AG04449 (cell line): ENCODE results near the gene SETDB2.

Experiments used
- CTCF ChIA-PET: fragments of 350-600 bp; formaldehyde crosslinking; extraction: SDS; loops from one replicate; lab custom pipeline; 2021; ENCODE audit warnings: antibody characterized with exemption; lab: Yijun Ruan, JAX
- POLR2A ChIA-PET: fragments of 400-600, 350-600 bp; formaldehyde crosslinking; extraction: SDS; loops from one replicate; lab custom pipeline; 2020; ENCODE audit warnings: antibody characterized with exemption, inconsistent platforms; lab: Yijun Ruan, JAX
- DNase-seq: peaks from one replicate; pipeline ENCODE4 v3.0.0-alpha.2; 2010; ENCODE audit warnings: low read depth, low spot score
- H3K4me3 ChIP-seq: 2 replicates; pipeline ENCODE4 v1.5.1; 2011; ENCODE audit warnings: low read depth, mild to moderate bottlenecking, control low read depth, low read length
- TF ChIP-seq, protein P1 (sequence below): IDR thresholded peaks from one replicate; pipeline ENCODE4 v1.5.1; 2011; ENCODE audit warnings: mild to moderate bottlenecking, moderate library complexity, low read length, control low read depth, inconsistent platforms; ENCODE audit not compliant: insufficient read depth; ENCODE audit errors: missing control alignments

SETDB2 gene

DNA sequence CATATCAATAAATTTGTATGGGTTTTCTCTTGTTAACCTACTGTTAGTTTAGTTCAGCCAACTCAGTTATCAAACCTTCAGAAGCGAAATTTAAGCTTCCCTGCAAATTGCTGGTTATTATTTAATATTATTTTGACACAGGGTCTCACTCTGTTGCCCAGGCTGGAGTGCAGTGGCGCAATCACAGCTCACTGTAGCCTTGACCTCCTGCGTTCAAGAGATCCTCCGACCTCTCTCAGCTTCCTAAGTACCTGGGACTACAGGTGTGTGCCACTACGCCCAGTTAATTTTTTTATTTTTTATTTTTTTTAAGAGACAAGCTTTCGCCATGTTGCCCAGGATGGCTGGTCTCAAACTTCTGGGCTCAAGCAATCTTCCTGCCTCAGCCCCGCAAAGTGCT lies 6.4 kb upstream of the SETDB2 start:
- DNase-seq = no peak
- TF ChIP-seq, protein P1, sequence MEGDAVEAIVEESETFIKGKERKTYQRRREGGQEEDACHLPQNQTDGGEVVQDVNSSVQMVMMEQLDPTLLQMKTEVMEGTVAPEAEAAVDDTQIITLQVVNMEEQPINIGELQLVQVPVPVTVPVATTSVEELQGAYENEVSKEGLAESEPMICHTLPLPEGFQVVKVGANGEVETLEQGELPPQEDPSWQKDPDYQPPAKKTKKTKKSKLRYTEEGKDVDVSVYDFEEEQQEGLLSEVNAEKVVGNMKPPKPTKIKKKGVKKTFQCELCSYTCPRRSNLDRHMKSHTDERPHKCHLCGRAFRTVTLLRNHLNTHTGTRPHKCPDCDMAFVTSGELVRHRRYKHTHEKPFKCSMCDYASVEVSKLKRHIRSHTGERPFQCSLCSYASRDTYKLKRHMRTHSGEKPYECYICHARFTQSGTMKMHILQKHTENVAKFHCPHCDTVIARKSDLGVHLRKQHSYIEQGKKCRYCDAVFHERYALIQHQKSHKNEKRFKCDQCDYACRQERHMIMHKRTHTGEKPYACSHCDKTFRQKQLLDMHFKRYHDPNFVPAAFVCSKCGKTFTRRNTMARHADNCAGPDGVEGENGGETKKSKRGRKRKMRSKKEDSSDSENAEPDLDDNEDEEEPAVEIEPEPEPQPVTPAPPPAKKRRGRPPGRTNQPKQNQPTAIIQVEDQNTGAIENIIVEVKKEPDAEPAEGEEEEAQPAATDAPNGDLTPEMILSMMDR = no peak
- ChIA-PET POLR2A (no interaction called here), CTCF (interaction anchor here (0.7 to 3.8 kb wide), 17 partner anchors 9 to 665 kb away, joined by 3 to 115 read pairs (median 6); no protein-coding TSS in a partner anchor)
- H3K4me3 ChIP-seq = no peak overlapping the region

DNA sequence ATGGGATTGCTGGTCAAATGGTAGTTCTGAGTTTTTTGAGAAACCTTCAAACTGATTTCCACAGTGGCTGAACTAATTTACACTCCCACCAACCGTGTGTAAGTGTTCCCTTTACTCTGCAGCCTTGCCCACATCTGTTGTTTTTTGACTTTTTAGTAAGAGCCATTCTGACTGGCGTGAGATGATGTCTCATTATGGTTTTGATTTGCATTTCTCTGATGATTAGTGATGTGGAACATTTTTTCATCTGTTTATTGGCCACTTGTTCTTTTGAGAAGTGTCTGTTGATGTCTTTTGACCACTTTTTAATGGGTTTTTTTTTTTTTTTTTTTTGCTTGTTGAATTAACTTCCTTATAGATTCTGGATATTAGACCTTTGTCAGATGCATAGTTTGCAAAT lies 4.5 kb upstream of the SETDB2 start:
- DNase-seq = no peak
- no peak overlapping the region for H3K4me3 ChIP-seq
- ChIA-PET CTCF (interaction anchor here (1.1 to 7.0 kb wide), 4 partner anchors 138 to 200 kb away, joined by 3 to 46 read pairs (median 4); no protein-coding TSS in a partner anchor), POLR2A (no interaction called here)
- TF ChIP-seq, protein P1 = no peak

- CTCF ChIA-PET = interaction anchor here (1.2 to 7.0 kb wide), 5 partner anchors 140 to 161 kb away, joined by 3 to 46 read pairs (median 4); no protein-coding TSS in a partner anchor
- no peak for DNase-seq
- TF ChIP-seq, protein P1 = no peak
- H3K4me3 ChIP-seq = no peak overlapping the region
- POLR2A ChIA-PET = no interaction called here
These were observed 2.8 kb upstream of the SETDB2 start for GRCh38 chr13:49441312-49441711.

DNA sequence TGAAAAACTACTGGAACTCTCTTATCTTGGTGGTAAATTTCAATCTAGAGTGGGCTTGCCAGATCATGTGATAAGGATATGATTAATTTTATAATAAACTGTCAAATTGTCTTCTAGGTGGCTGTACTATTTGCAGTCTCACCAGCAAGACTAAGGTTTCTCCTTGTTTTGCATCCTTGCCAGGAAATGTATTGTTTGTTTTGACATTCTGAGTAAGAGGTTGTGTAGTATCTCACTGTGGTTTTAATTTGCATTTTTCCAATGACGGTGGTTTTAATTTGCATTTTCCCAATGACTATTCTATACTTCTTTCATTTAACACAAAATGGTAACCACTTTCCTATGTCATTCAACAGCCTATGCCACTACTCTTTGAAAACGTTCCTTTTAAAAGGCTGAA lies 2.2 kb upstream of the SETDB2 start:
- H3K4me3 ChIP-seq = no peak overlapping the region
- TF ChIP-seq, protein P1 = no peak
- ChIA-PET POLR2A (no interaction called here), CTCF (interaction anchor here (1.2 to 7.0 kb wide), 4 partner anchors 140 to 166 kb away, joined by 3 to 46 read pairs (median 25); no protein-coding TSS in a partner anchor)
- DNase-seq = no peak

- ChIA-PET CTCF (interaction anchor here (0.9 to 7.0 kb wide), 14 partner anchors 9 to 176 kb away, joined by 3 to 46 read pairs (median 5); no protein-coding TSS in a partner anchor), POLR2A (interaction anchor here (0.5 to 1.9 kb wide), 5 partner anchors 52 to 196 kb away, joined by 3 to 9 read pairs (median 3); partner anchors contain the start of genes CDADC1 and PHF11)
- TF ChIP-seq, protein P1 = no peak
- no peak for DNase-seq
- peak overlapping the region; percentile 88 for H3K4me3 ChIP-seq
These were observed 744 bp upstream of the SETDB2 start for GRCh38 chr13:49443357-49443703.

DNA sequence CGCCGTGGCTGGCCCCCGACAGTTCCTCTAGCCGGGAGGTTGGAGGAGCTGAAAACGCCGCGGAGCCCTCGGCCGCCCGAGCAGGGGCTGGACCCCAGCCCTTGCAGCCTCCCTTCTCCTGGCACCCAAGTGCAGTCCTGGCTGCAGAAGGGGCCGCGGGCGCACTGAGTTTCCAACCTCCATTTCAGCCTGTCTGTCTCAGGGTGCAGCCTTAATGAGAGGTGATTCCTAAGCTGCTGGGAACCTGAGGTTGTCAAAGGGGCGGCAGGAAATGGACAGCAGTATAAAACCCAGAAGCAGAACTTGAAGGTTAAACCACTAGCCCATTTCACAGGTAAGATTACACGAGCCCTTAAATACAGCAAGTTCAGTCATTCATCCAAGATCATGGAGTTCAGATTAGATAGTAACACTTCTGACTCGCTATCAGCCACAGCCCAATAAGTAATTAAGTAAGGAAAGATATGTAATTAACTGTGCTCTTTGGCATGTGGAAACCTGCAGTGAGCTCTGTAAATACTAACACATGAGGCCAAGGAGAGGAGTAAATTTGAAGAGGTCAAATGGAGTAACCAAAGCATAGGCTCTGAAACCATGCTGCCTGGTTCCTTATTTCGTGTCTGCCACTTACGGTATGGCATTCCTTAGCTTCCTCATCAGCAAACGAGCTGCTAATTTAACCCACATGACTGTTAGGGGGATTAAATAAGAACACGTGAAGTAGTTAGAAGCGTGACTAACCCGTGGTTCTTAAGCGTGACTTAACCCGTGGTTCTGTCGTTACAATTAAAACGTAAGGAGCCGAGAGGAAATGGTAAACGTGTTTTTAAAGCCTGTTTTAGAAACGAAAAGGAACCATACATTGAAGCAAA lies 686 bp downstream of the SETDB2 start:
- ChIA-PET POLR2A (interaction anchor here (0.6 to 1.9 kb wide), 5 partner anchors 8 to 131 kb away, joined by 3 to 9 read pairs (median 4); partner anchors contain the start of gene PHF11), CTCF (interaction anchor here (0.8 to 7.0 kb wide), 13 partner anchors 9 to 175 kb away, joined by 3 to 46 read pairs (median 4); partner anchors contain the start of gene PHF11)
- no peak for DNase-seq
- TF ChIP-seq, protein P1 = no peak
- peak overlapping the region; percentile 88 for H3K4me3 ChIP-seq
